Suprapubic skin (tissue), 4 donors: Measurements from ENCODE around the gene ACYP2.

Experiments used
- CTCF ChIP-seq, 2 donors: fragments of 200-600 bp in 1 of 2; fragments of 450-650 bp in 1 of 2; sonication (generic) in 1 of 2; IDR thresholded peaks; one replicate each; pipeline ENCODE4 v1.5.1; 2016 to 2019; ENCODE audit warnings: antibody characterized with exemption in 2 of 2, mild to moderate bottlenecking in 1 of 2, moderate library complexity in 1 of 2
- POLR2A ChIP-seq, 2 donors: fragments of 450-650 bp; IDR thresholded peaks; one replicate each; pipeline ENCODE4 v1.6.1; 2017; ENCODE audit warnings: antibody characterized with exemption in 2 of 2, mild to moderate bottlenecking in 2 of 2, moderate library complexity in 2 of 2
- POLR2AphosphoS5 ChIP-seq, 3 donors: sonication (generic); formaldehyde crosslinking; IDR thresholded peaks; one replicate each; pipeline ENCODE4 v1.6.1; 2017; ENCODE audit warnings: antibody characterized with exemption in 3 of 3

DNA sequence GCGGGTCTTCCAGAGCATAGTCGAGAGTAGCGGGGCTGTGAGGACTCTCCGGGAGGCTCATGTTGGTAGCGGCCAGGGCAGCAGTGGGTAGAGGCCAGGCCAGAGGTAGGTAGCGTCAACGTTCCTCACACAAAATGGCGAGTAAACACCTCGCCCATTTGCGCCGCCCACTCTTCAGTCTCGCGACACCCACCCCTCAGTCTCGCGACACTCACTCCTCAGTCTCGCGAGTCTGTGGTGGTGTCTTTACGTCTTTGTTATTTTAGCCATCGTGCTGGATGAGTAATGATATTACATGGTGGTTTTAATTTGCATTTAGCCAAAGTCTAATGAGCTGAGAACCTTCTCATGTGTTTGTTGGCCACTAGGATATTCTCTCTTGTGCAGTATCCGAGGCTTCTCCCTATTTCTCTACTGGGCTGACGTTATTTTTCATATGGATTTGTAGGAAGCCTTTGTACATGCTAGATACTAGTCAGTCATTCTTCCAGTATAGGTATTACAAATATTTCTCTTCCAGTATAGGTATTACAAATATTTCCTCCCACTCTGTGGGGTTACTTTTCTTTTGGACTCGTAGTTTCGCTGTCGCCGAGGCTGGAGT is 140.8 kb downstream of the ACYP2 start, which contains the start of gene TSPYL6:
- TF ChIP-seq POLR2A (IDR thresholded peaks at IDR 0.05) = no peak
- no peak for TF ChIP-seq CTCF (IDR thresholded peaks at IDR 0.05)
- no peak for TF ChIP-seq POLR2AphosphoS5 (IDR thresholded peaks at IDR 0.05)
